K562 (cell line): ENCODE data around the gene PCSK2. TPM values are rescaled to one million over a fixed set of nuclear protein-coding genes. Genes with fewer than 3 reads are reported as not detected.

Experiments used
- ATAC-seq: fragments of 200-7000 bp; cut with Tn5 transposase; 3 replicates; pipeline ENCODE4 v1.9.1; 2020; ENCODE audit warnings: moderate library complexity
- BruUV-seq: library from RNA; stranded (reverse); fragments of 400-500 nt; replicated peaks from 2 replicates; lab custom pipeline; 2021; lab: Mats Ljungman, UMichigan
- CTCF ChIA-PET: fragments of 300-600 bp; formaldehyde crosslinking; extraction: SDS; loops from one replicate; lab custom pipeline; 2021; ENCODE audit warnings: low intra/inter-chr PET ratio; lab: Yijun Ruan, JAX
- POLR2A ChIA-PET: fragments of 300-600, 350-650 bp; sonication (Branson Sonifier 250); formaldehyde crosslinking; extraction: SDS; loops from one replicate; lab custom pipeline; 2021; ENCODE audit warnings: antibody characterized with exemption, inconsistent platforms; lab: Yijun Ruan, JAX
- DNase-seq, 4 experiments: peaks; one replicate each; pipeline versions ENCODE4 v3.0.0 to v3.0.0-alpha.2; 2011 to 2018; ENCODE audit warnings: low spot score in 3 of 4, mixed read lengths in 3 of 4; ENCODE audit errors: extremely low read depth in 1 of 4
- FAIRE-seq: peaks from 2 replicates; lab custom pipeline; 2011; peaks lifted over from hg19 to GRCh38; lab: Jason Lieb, UNC
- H2AFZ ChIP-seq: 2 replicates; pipeline ENCODE4 v1.6.0; 2011; ENCODE audit warnings: low read depth, low read length, control low read depth, inconsistent platforms
- H3K27ac ChIP-seq: fragments of 200-600 bp; 3 replicates; pipeline ENCODE4 v1.8.0; 2011; ENCODE audit warnings: low read depth, mild to moderate bottlenecking, control low read depth, inconsistent platforms, low read length, moderate library complexity, mixed read lengths; ENCODE audit errors: extremely low read depth
- H3K27me3 ChIP-seq, 2 experiments: fragments of 300-600 bp in 1 of 2; 2 replicates in 1 of 2; 3 replicates in 1 of 2; pipeline versions ENCODE4 v1.6.0 to v1.8.0; 2011; ENCODE audit warnings: inconsistent platforms in 2 of 2, low read length in 2 of 2, mild to moderate bottlenecking in 1 of 2, mixed read lengths in 1 of 2, moderate library complexity in 1 of 2; ENCODE audit not compliant: control insufficient read depth in 2 of 2, insufficient read depth in 2 of 2
- H3K36me3 ChIP-seq: fragments of 300-600 bp; 3 replicates; pipeline ENCODE4 v1.8.0; 2011; ENCODE audit warnings: mild to moderate bottlenecking, low read length, inconsistent platforms; ENCODE audit not compliant: control insufficient read depth, insufficient read depth
- H3K4me1 ChIP-seq, 2 experiments: fragments of 200-600 bp in 1 of 2; replicated peaks in 1 of 2; 2 replicates in 1 of 2; 3 replicates in 1 of 2; pipeline versions ENCODE4 v1.5.1 to v1.8.0; 2011; ENCODE audit warnings: inconsistent platforms in 2 of 2, low read length in 2 of 2, mild to moderate bottlenecking in 1 of 2, mixed read lengths in 1 of 2, moderate library complexity in 1 of 2; ENCODE audit not compliant: control insufficient read depth in 2 of 2, insufficient read depth in 2 of 2
- H3K4me2 ChIP-seq: 2 replicates; pipeline ENCODE4 v1.6.1; 2011; ENCODE audit warnings: low read length, control low read depth, inconsistent platforms, mixed read lengths; ENCODE audit not compliant: insufficient read depth
- H3K4me3 ChIP-seq: fragments of 200-600 bp; sonication (generic), shearing (Covaris generic); 2 replicates; pipeline ENCODE4 v1.5.1; 2016; ENCODE audit warnings: control low read depth, inconsistent platforms
- H3K79me2 ChIP-seq: fragments of 200-600 bp; 3 replicates; pipeline ENCODE4 v1.8.0; 2011; ENCODE audit warnings: low read length, inconsistent platforms; ENCODE audit not compliant: control insufficient read depth, insufficient read depth
- H3K9ac ChIP-seq, 2 experiments: 2 replicates each; pipeline versions ENCODE4 v1.6.0 to v1.6.1; 2011; ENCODE audit warnings: low read depth in 2 of 2, low read length in 2 of 2, control low read depth in 1 of 2, inconsistent platforms in 1 of 2, mild to moderate bottlenecking in 1 of 2, mixed read lengths in 1 of 2; ENCODE audit not compliant: insufficient read depth in 1 of 2
- H3K9me1 ChIP-seq: one replicate; pipeline ENCODE4 v1.6.0; 2011; ENCODE audit warnings: inconsistent platforms, mild to moderate bottlenecking, low read length, moderate library complexity; ENCODE audit not compliant: control insufficient read depth, insufficient read depth
- H3K9me3 ChIP-seq: replicated peaks from 2 replicates; pipeline ENCODE4 v1.5.1; 2011; ENCODE audit warnings: low read depth, low read length, inconsistent platforms; ENCODE audit not compliant: control insufficient read depth, insufficient read depth
- H4K20me1 ChIP-seq: replicated peaks from 2 replicates; pipeline ENCODE4 v1.6.1; 2011; ENCODE audit warnings: low read length, inconsistent platforms, mixed read lengths; ENCODE audit not compliant: control insufficient read depth, insufficient read depth
- ATF2 ChIP-seq: sonication (generic); formaldehyde crosslinking; IDR thresholded peaks from 2 replicates; pipeline ENCODE4 v1.8.1; 2022; ENCODE audit warnings: missing genetic modification reagents
- CREB3 ChIP-seq: fragments of 450-650 bp; conservative IDR thresholded peaks from 2 replicates; pipeline ENCODE4 v1.6.1; 2016; ENCODE audit warnings: missing genetic modification characterization, low read depth, mild to moderate bottlenecking, missing compliant biosample characterization, moderate library complexity
- KLF1 ChIP-seq: fragments of 450-650 bp; IDR thresholded peaks from 2 replicates; pipeline ENCODE4 v1.6.1; 2016; ENCODE audit warnings: missing genetic modification characterization, missing compliant biosample characterization
- NR3C1 ChIP-seq: sonication (generic); formaldehyde crosslinking; IDR thresholded peaks from 2 replicates; pipeline ENCODE4 v1.8.1; 2022; ENCODE audit warnings: missing genetic modification reagents
- PTBP1 ChIP-seq: fragments of 200-400 bp; formaldehyde crosslinking; IDR thresholded peaks from 2 replicates; pipeline ENCODE4 v1.6.1; 2017; ENCODE audit warnings: low read depth, low read length
- SETDB1 ChIP-seq: IDR thresholded peaks from one replicate; pipeline ENCODE4 v1.6.1; 2012; ENCODE audit warnings: low read length, control low read depth, inconsistent platforms
- SMARCE1 ChIP-seq: fragments of 450-650 bp; IDR thresholded peaks from 2 replicates; pipeline ENCODE4 v1.7.1; 2016; ENCODE audit warnings: mild to moderate bottlenecking
- TCF7L2 ChIP-seq: fragments of 150-350 bp; IDR thresholded peaks from 2 replicates; pipeline ENCODE4 v1.6.1; 2016; ENCODE audit warnings: low read depth, mild to moderate bottlenecking, low read length, moderate library complexity
- USF2 ChIP-seq: sonication (generic); formaldehyde crosslinking; IDR thresholded peaks from 2 replicates; pipeline ENCODE4 v1.5.0; 2020; ENCODE audit warnings: missing genetic modification reagents
- ZKSCAN1 ChIP-seq: fragments of 150-350 bp; IDR thresholded peaks from 2 replicates; pipeline ENCODE4 v1.6.1; 2016; ENCODE audit warnings: low read depth, low read length
- ZNF274 ChIP-seq: IDR thresholded peaks from 2 replicates; pipeline ENCODE4 v1.6.1; 2011; ENCODE audit warnings: low read depth, mild to moderate bottlenecking, low read length, moderate library complexity, borderline replicate concordance
- ZNF436 ChIP-seq: fragments of 250-450, 450-650 bp; sonication (Bioruptor Pico); formaldehyde crosslinking; IDR thresholded peaks from 2 replicates; pipeline ENCODE4 v1.7.0; 2020; ENCODE audit warnings: mild to moderate bottlenecking
- ZNF77 ChIP-seq: fragments of 250-450 bp; sonication (Bioruptor Pico); IDR thresholded peaks from 2 replicates; pipeline ENCODE4 v1.5.0; 2020
- ZSCAN32 ChIP-seq: fragments of 450-650 bp; formaldehyde crosslinking; IDR thresholded peaks from 2 replicates; pipeline ENCODE4 v1.4.0; 2020; ENCODE audit warnings: mild to moderate bottlenecking, moderate library complexity
- WGBS: fragments of 100-300 bp; shearing (Covaris generic); methylation state at CpG from one replicate; pipeline ENCODE4 v1.1.6; 2016; ENCODE audit warnings: low coverage, mixed read lengths; ENCODE audit not compliant: insufficient coverage; ENCODE audit errors: missing lambda C conversion rate; 5-methylcytosine and 5-hydroxymethylcytosine counted together
- in situ Hi-C: fragments of 300-500 bp; cut with MboI; formaldehyde crosslinking; loops from 4 replicates; pipeline ENCODE4 v1.15.0; 2018; ENCODE audit warnings: inconsistent platforms, mixed read lengths
- intact Hi-C: fragments of 100-400 bp; cut with micrococcal nuclease; formaldehyde crosslinking; loops from 2 replicates; pipeline ENCODE4 v1.14.2; 2022
- polyA plus RNA-seq, 8 experiments: library from polyadenylated mRNA; depleted of rRNA in 4 of 8; stranded (reverse) in 5 of 8; unstranded in 3 of 8; fragments of >200 nt; fragmentation: Nextera tagmentation in 2 of 8; fragmentation: Illumina TruSeq in 1 of 8; extraction: Ambion mirVana in 2 of 8; extraction: Trizol in 1 of 8; gene quantifications; 2 replicates each; pipeline versions ENCODE4 v1.2.1 to v1.2.3, GENCODE V29; 2011 to 2014; ENCODE audit warnings: inconsistent platforms in 1 of 8, missing spikeins in 1 of 8
- total RNA-seq, 7 experiments: library from RNA; depleted of rRNA in 6 of 7; stranded (reverse); fragments of >200 nt in 6 of 7; fragmentation: Illumina TruSeq in 2 of 7; extraction: Trizol in 2 of 7; gene quantifications; 2 replicates each; pipeline versions ENCODE4 v1.2.1 to v1.2.3, GENCODE V29; 2011 to 2021; ENCODE audit warnings: low replicate concordance in 1 of 7

PCSK2 gene
- total and polyA plus RNA-seq, 9 of the 15 experiments (the other 6 are each of a cell fraction or from before 2014, with no cell fraction given), result 0.04 to 0.07 (median 0.05) TPM; not detected in 6

- 3% methylated on average over 6 of the region's 7 CpGs for WGBS
- Histone ChIP-seq H3K9ac (no peak overlapping the region), H3K27me3 (peaks cover 7 to 25% of the 10 kb centered on the region in 2 experiments; a peak in 4 of 5 replicates), H3K4me3 (no peak overlapping the region), H4K20me1 (no peaks in the 10 kb centered on the region), H3K36me3 (no peaks in the 10 kb centered on the region), H3K9me3 (no peaks in the 10 kb centered on the region), H3K4me1 (peaks cover 0 to 15% of the 10 kb centered on the region in 2 experiments; a peak in 3 of 5 replicates), H3K27ac (no peak overlapping the region), H3K9me1 (no peaks in the 10 kb centered on the region), H2AFZ (no peak overlapping the region), H3K79me2 (no peaks in the 10 kb centered on the region), H3K4me2 (no peak overlapping the region)
- no TSS peak for BruUV-seq
- in situ Hi-C loops (loop anchor here (25.0 kb wide), 1 partner anchor 786 kb away; the partner anchor contains the start of gene ZNF133), intact Hi-C loops (loop anchor here (10.0 kb wide), 2 partner anchors 494 to 774 kb away; no protein-coding TSS in a partner anchor)
- TF ChIP-seq USF2 (CRISPR knock-in tag), result peak; percentile 27; the same call in 1 of the 2 replicates
- no peak for TF ChIP-seq ZSCAN32 (CRISPR knock-in tag)
- POLR2A ChIA-PET, result no interaction called here
- no peak for FAIRE-seq
- no peak for ATAC-seq
- peak in 1 of 4 experiments; percentile 14 for DNase-seq
- CTCF ChIA-PET, result no interaction called here
Observed at GRCh38 chr20:17500826-17501225, 274.0 kb downstream of the PCSK2 start.

- H3K79me2 ChIP-seq, result no peaks in the 10 kb centered on the region
- peaks cover 5 to 18% of the 10 kb centered on the region in 2 experiments; a peak in 4 of 5 replicates for H3K27me3 ChIP-seq
- no peak overlapping the region for H3K4me3 ChIP-seq
- ATAC-seq (no peak), DNase-seq (no peak), FAIRE-seq (no peak)
- ChIA-PET POLR2A (no interaction called here), CTCF (interaction anchor here (0.6 kb wide), 1 partner anchor 792 kb away, joined by 3 read pairs; no protein-coding TSS in a partner anchor)
- H3K9me3 ChIP-seq, result no peaks in the 10 kb centered on the region
- H3K27ac ChIP-seq, result no peak overlapping the region
- no peaks in the 10 kb centered on the region for H4K20me1 ChIP-seq
- peaks cover 0 to 19% of the 10 kb centered on the region in 2 experiments; a peak in 3 of 5 replicates for H3K4me1 ChIP-seq
- no peak overlapping the region for H3K9ac ChIP-seq
- H3K36me3 ChIP-seq, result no peaks in the 10 kb centered on the region
- in situ Hi-C loops, result loop anchor here (25.0 kb wide), 1 partner anchor 786 kb away; the partner anchor contains the start of gene ZNF133
- no TSS peak for BruUV-seq
- no peak overlapping the region for H2AFZ ChIP-seq
- 3% methylated on average over 9 of the region's 9 CpGs for WGBS
- intact Hi-C loops, result loop anchor here (10.0 kb wide), 2 partner anchors 493 to 773 kb away; no protein-coding TSS in a partner anchor
- no peaks in the 10 kb centered on the region for H3K9me1 ChIP-seq
- H3K4me2 ChIP-seq, result no peak overlapping the region
- TF ChIP-seq NR3C1, result no peak
- no peak for TF ChIP-seq ZNF77 (CRISPR knock-in tag)
- no peak for TF ChIP-seq SETDB1
- TF ChIP-seq ATF2 (CRISPR knock-in tag), result no peak
- TF ChIP-seq ZKSCAN1, result no peak
- TF ChIP-seq KLF1 (tag), result no peak
- no peak for TF ChIP-seq PTBP1
- TF ChIP-seq ZNF274, result no peak
- TF ChIP-seq ZNF436 (CRISPR knock-in tag), result no peak
- no peak for TF ChIP-seq TCF7L2
- TF ChIP-seq SMARCE1, result no peak
- TF ChIP-seq CREB3, result no peak
Observed at GRCh38 chr20:17501701-17502100, 274.9 kb downstream of the PCSK2 start.
